T47D (cell line): ENCODE measurements around the gene ERAL1.
A peak's percentile ranks its signal among the peaks of the same experiment; 100 is the strongest.
"Not testable (repeated sequence)": the region's sequence is repeated elsewhere in the genome, so short reads cannot be mapped to it uniquely, and the experiment has no call there.

Experiments used
- DNase-seq, 2 experiments: peaks; one replicate each; pipeline versions ENCODE4 v3.0.0 to v3.0.0-alpha.2; 2011 to 2012; ENCODE audit warnings: low read depth in 1 of 2, low spot score in 1 of 2
- JUND ChIP-seq: IDR thresholded peaks from 2 replicates; pipeline ENCODE4 v1.6.1; 2012; ENCODE audit warnings: low read depth
- in situ Hi-C: cut with HindIII; loops from 2 replicates; pipeline ENCODE4 v1.10.0; 2016; ENCODE audit warnings: low sequenced_read_pairs, low pct_unique_long_range_greater_than_20kb

The ERAL1 gene

DNA sequence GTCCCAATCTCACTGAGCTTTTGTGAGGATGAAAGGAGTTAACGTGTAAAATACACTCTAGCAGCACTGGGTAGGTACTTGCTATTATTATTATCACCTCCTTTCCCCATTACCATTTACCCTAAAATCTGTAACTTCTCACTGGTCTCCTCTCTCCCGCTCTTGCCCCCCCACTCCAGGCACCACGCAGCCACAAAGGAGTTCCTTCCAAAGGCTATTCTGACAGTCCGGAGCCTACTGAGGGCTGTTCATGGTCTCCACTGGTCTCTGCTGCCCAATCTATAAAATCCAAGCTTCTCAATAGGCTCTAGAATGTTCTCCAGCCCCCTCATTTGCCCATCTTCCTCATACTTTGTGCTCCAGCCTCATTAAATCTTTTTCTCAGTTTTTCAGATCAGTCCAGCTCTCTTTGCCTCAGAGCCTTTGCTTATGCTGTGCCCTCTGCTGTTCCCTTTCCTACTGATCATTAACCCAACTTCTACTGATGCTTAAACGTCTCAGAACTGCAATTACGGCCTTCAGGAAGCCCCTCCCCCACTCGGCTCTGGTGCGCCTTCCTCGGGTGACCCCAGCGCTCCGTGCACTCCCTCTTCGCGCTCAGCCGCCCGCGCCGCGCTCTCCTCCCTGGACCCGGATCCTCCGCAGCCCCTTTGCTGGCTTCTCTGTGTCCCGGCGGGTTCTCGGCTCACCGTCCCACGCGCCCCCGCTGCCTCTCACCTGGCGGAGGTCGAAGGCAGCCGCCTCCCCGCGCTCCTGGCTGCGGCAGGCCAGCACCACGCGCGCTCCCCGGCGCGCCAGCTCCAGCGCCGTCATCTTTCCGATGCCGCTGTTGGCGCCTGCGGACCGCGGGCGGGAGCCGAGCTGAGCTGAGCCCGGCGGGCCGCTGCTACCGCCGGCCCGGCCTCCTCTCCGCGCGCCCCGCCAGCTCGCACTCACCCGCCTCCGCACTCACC, 47.3 kb downstream of the ERAL1 start:
- DNase-seq: peak; percentile 52 to 61

GRCh38 chr17:28902819-28903545, 48.2 kb downstream of the ERAL1 start, which contains the start of gene DHRS13:
DHRS13 (minus strand) TSS chr17:28903079; CDS start chr17:28902944, 135 bp downstream.
- in situ Hi-C loops: no loop called here
- no peak for TF ChIP-seq JUND
- peak; percentile 91 to 98 for DNase-seq

More for the DNA sequence above, 47.3 kb downstream of the ERAL1 start:
- no peak for TF ChIP-seq JUND
- in situ Hi-C loops: no loop called here

DNA sequence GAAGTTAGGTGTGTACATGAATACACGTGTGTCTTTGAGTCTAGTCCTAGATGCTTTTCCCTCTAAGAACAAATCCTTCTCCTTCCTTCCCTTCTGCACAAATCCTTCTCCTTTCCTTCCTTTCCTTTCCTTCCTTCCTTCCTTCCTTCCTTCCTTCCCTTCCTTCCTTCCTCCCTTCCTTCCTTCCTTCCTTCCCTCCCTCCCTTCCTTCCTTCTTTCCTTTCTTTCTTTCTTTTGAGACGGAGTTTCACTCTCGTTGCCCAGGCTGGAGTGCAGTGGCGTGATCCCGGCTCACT, 48.7 kb downstream of the ERAL1 start:
- DNase-seq, in situ Hi-C loops: not testable (repeated sequence)

DNA sequence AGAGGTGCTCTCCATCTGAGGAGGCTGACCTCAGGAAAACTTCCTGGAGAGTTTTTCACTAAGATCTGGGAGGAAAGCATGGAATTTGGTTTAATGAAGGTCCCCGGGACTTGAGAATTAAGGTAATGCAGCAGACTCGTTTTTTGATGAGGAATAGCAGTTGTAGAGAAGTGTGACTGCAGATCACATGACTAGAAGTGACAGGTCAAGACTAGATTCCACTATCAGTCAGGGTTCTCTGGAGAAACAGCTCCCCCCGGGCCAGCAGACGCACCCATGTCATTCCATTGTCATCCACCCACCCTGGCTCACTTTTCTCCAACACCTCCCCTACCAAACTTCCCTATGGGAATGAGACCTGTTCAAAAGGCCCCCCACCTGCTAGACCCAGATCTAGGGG, 50.0 kb downstream of the ERAL1 start:
- in situ Hi-C loops: no loop called here
- DNase-seq: no peak
- TF ChIP-seq JUND: no peak

DNA sequence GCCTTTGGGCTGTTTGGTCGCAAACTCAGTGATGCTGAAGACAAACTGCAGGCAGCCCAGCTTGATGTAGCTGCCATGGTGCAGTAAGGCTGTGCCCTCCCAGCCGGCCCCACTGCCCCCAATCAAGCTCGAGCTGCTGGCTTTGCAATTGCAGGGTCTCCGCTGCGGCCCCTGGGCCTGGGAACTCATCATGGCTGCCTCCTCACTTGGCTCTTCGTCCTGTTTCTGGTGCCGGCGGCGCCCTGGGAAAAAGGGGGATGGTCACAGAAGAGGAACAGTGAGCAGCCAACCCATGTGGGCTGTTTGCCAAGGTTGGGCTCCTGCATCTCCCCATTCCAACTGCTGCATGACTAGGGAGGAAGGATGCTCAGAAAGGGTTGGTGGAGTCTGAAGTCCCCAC, 51.5 kb downstream of the ERAL1 start:
- no peak for TF ChIP-seq JUND
- in situ Hi-C loops: no loop called here
- DNase-seq: no peak

- in situ Hi-C loops: no loop called here
- no peak for DNase-seq
- TF ChIP-seq JUND: no peak
Observed at GRCh38 chr17:28906706-28907438, 52.1 kb downstream of the ERAL1 start.

- in situ Hi-C loops: no loop called here
Observed at GRCh38 chr17:28907709-28908475, 53.1 kb downstream of the ERAL1 start.

GRCh38 chr17:28908640-28909167, 53.9 kb downstream of the ERAL1 start:
- no peak for TF ChIP-seq JUND
- no peak for DNase-seq
- in situ Hi-C loops: no loop called here

More at GRCh38 chr17:28907709-28908475, 53.1 kb downstream of the ERAL1 start:
- no peak for TF ChIP-seq JUND
- no peak for DNase-seq

DNA sequence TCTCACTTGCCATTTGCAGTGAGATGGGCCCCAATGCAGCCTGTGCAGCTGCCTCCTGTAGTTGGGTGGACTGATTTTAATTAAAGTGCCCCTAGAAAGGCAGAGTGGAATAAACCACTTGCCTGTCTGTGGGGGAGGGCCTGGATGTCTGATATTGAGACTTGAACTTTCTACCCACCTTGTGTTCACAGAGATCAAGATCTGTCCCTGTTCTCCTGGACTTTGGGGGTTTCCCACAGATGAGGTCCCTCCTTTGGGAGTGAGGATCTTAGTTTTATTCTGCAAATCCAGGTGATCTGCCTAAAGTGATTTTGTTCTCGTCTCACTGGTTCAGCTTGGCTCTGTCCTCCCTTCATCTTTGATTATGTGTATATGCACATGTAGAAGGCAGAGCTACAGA, 55.7 kb downstream of the ERAL1 start:
- no peak for TF ChIP-seq JUND
- no peak for DNase-seq
- in situ Hi-C loops: no loop called here
